ENCODE data around the gene SFMBT1.

GRCh38 chr3:52934630-52935530 lies 111.0 kb downstream of the SFMBT1 start:
- TF ChIP-seq CTCF (IDR thresholded peaks at IDR 0.05; ENCODE audit: borderline replicate concordance, extremely low read depth, low read length, poor library complexity, severe bottlenecking) = peak; percentile 65
- no peak for TF ChIP-seq EZH2 (IDR thresholded peaks at IDR 0.05; ENCODE audit: borderline replicate concordance, low read depth, low read length, severe bottlenecking)

Measured in DND-41 (cell line).